ENCODE results near the gene LRMDA.

DNA sequence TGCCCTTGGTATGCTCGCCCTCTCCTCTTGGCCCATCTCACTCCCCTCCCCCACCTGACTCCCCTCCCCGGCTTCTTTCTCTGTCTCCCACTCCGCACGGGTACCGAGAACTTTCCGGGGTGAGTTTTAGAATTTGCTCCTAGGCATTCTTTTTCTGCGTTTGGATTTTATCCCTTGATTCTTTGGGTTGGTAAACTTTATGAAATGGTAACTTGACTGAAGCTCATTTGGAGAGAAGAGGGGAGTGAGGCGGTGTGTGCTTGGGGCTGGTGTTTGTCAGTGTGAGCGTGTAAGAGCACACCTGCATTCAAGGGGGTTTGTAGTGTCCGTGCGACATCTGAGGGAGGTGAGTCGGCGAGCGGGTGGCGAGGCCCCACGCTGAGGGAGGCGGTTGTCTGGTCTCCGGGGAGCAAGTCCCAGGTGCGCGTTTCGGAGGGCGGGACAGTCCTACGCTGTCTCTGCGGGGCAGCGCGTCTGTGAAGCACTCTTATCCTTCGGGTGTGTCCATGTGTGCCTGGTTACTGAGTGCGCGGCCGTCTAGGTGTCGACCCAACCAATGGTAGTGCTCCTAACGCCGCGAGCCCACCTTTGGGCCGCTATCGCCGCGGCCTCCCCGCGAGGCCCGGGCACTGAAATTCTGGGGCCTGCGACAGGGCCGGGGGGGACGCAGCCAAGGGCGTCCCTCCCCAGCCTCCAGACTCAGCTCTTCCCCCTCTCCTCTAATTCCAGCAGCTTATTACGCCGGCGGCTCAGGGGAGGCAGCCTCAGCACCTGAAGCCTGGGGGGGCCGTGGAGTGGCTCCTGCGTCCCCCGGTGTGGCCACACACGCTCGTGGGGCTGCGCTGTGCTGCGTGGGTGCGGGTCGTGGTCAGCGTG is 27.2 kb upstream of the LRMDA start:
- no peak for TF ChIP-seq EZH2phosphoT487 (IDR thresholded peaks at IDR 0.05; ENCODE audit: low read depth)
- TF ChIP-seq, protein P1, sequence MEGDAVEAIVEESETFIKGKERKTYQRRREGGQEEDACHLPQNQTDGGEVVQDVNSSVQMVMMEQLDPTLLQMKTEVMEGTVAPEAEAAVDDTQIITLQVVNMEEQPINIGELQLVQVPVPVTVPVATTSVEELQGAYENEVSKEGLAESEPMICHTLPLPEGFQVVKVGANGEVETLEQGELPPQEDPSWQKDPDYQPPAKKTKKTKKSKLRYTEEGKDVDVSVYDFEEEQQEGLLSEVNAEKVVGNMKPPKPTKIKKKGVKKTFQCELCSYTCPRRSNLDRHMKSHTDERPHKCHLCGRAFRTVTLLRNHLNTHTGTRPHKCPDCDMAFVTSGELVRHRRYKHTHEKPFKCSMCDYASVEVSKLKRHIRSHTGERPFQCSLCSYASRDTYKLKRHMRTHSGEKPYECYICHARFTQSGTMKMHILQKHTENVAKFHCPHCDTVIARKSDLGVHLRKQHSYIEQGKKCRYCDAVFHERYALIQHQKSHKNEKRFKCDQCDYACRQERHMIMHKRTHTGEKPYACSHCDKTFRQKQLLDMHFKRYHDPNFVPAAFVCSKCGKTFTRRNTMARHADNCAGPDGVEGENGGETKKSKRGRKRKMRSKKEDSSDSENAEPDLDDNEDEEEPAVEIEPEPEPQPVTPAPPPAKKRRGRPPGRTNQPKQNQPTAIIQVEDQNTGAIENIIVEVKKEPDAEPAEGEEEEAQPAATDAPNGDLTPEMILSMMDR (IDR thresholded peaks at IDR 0.05; ENCODE audit: low read depth, low read length), result no peak

Measured in OCI-LY3 (cell line).